ENCODE results near the gene PLRG1.
A peak's percentile ranks its signal among the peaks of the same experiment; 100 is the strongest.

The PLRG1 gene

DNA sequence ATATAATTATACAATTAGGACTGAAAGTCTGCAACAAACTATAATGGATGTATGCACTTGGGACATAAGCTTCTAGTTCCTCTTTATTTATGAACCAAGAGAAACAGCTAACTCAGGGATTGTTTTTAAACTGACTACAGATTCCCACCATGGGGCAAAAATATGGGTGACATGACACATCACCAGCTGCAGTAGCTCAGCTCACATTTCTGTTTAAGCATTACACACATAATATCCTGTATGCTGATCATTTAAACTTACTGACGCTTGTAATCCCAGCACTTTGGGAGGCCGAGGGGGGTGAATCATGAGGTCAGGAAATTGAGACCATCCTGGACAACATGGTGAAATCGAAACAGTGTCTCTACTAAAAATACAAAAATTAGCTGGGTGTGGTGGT lies 24.1 kb upstream of the PLRG1 start:
- DNase-seq (ENCODE audit: low read depth, low spot score) = no peak

GRCh38 chr4:154573190-154573870 lies 23.1 kb upstream of the PLRG1 start:
- DNase-seq (ENCODE audit: low read depth, low spot score) = no peak

- no peak for DNase-seq (ENCODE audit: low read depth, low spot score)
These were observed 19.4 kb upstream of the PLRG1 start for GRCh38 chr4:154569584-154569983.

- DNase-seq (ENCODE audit: low read depth, low spot score) = no peak
These were observed 18.8 kb upstream of the PLRG1 start for GRCh38 chr4:154569028-154569427.

- peak; percentile 53 for DNase-seq (ENCODE audit: low read depth, low spot score)
These were observed 16.5 kb upstream of the PLRG1 start for GRCh38 chr4:154566639-154567204.

GRCh38 chr4:154565704-154566103 lies 15.5 kb upstream of the PLRG1 start:
- no peak for DNase-seq (ENCODE audit: low read depth, low spot score)

- DNase-seq (ENCODE audit: low read depth, low spot score) = no peak
These were observed 14.1 kb upstream of the PLRG1 start for GRCh38 chr4:154564311-154564710.

GRCh38 chr4:154562697-154563254 lies 12.6 kb upstream of the PLRG1 start, which contains the start of gene FGB:
Gene FGB, plus strand, starts transcription at chr4:154563011. Its CDS starts 8 bp downstream, at chr4:154563019.
- no peak for DNase-seq (ENCODE audit: low read depth, low spot score)

DNA sequence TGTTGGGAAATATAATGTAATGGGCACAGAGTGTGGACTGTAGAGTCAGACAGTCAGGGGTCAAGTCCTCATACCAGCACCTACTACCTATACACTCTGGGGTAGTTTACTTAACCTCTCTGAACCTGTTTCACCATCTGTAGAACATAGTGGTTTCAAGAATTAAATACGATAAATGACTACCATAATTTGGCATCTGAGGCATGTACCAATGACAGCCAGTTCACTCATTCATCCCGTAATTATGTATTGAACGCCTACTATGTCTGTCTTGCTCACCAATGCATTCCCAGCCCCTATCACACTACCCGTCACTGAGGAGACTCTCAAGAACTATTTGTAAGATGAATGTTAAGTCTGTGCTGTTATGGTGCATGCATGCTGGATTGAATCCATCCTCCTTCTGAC lies 10.6 kb upstream of the PLRG1 start:
- DNase-seq (ENCODE audit: low read depth, low spot score) = peak; percentile 70

- DNase-seq (ENCODE audit: low read depth, low spot score) = no peak
These were observed 10.2 kb upstream of the PLRG1 start for GRCh38 chr4:154560419-154560801.

DNA sequence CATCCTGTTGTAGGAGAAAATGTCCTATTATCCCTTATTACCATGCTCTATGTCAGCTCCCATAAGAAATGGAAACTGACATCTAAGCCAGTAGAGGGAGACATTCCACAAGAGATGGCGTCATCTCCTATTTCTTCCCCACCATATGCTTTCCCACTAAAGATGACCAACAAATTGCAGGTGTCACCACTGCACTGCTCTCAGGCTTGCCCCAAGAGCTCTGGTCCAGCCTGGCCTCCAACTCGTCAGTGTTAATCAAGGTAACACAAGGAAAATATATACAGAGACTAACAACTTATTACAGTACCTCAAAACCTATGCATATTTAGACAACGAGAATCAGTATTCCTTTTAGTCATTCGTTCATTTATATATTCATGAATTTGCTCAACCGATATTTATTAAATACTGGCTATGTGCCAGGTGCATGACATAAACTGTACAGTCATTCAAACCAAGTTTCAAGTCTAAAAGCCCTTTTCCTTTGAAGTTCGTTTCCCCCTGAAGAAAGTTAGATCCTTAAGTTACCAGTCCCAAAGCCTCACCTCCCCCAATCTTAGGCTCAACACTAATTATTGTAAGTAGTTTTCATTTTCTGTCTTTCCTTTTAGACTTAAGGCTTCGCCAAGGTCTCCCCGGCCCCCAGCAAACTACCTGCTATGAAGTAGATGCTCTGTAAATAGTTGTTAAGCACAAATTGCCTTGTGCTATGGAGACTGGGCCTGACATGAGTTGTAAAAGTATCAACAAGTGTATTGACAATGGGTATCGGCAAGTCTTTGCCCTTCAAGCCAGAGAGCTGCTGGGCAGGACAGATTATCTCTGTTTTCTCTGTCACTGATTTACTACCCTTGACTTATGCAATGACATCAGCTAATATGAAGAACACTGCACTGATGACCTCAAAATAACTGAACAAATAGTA lies 9.6 kb upstream of the PLRG1 start:
- peak; percentile 75 for DNase-seq (ENCODE audit: low read depth, low spot score)

DNA sequence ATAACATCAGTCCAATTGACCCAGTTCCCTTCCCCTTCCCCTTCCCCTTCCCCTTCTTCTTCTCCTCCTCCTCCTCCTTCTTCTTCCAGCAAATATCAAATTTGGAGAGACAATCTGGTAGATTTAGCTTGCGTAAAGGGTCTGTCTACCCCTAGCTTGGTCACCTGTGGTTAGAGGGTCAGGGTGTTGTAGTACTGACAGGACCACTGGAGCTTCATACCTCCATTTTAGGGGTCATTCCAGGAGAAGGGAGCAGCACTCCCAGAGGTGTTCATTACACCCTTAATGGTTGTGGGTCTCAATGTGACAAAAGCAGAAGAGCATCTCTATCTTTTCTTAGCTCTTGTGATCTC lies 8.9 kb upstream of the PLRG1 start:
- DNase-seq (ENCODE audit: low read depth, low spot score) = no peak

DNA sequence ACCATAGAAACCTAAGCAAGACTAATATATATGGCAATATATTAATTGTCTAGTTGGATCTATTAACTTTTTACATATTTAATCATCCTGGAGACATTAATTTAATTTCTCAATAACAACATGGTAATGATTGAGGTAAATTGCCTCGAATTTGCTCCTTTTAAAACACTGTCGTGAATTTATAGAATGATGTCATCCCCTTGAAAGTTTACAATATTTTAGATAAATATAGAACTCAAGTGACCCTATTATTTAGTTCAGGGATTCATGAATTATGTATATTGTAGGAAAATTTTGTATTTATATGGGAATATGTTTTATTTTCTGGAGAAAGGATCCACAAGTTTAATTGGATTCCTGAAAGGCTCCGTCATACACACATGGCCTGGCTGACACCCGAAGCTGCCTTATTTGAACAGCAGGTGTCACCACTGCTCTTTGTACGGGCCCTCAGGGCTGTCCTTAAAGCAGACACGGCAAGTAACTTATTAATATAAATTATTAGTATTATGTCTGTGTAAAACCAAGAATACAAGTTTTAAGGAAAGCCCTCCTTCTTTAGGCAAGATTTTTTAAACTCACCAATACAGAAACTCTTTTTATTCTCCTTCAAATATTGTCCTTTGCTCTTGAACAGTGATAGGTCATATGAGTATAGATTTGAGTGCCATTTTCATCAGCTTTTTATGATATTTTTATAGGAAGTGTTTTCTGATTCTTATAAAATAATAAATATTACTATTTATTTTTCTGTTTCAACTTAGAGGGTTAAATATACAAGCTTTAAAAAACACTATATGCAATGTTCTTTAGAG lies 1.9 kb upstream of the PLRG1 start:
- DNase-seq (ENCODE audit: low read depth, low spot score) = peak; percentile 87

- DNase-seq (ENCODE audit: low read depth, low spot score) = no peak
These were observed 4.5 kb downstream of the PLRG1 start for GRCh38 chr4:154545689-154546088.

GRCh38 chr4:154542271-154542879 lies 7.8 kb downstream of the PLRG1 start:
- DNase-seq (ENCODE audit: low read depth, low spot score) = no peak

DNA sequence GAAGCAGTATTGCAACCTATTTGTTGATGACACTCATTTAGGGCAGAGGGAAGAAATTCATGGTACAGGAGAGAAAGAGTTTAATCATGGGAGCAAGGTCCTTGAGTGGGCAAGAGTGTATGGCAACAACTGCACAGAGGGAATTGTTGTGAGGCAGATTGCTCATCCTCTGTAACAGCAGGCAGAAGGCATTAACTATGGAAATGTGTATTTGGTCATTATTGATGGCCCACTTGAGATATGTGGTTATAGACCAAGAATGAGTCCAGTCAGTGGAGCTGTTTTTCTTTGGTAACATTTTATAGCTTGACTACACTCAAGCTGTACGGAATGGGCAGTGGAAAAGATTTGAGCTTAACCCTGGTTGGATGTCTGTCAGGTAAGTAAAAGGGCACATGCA lies 15.9 kb downstream of the PLRG1 start:
- DNase-seq (ENCODE audit: low read depth, low spot score) = no peak

DNA sequence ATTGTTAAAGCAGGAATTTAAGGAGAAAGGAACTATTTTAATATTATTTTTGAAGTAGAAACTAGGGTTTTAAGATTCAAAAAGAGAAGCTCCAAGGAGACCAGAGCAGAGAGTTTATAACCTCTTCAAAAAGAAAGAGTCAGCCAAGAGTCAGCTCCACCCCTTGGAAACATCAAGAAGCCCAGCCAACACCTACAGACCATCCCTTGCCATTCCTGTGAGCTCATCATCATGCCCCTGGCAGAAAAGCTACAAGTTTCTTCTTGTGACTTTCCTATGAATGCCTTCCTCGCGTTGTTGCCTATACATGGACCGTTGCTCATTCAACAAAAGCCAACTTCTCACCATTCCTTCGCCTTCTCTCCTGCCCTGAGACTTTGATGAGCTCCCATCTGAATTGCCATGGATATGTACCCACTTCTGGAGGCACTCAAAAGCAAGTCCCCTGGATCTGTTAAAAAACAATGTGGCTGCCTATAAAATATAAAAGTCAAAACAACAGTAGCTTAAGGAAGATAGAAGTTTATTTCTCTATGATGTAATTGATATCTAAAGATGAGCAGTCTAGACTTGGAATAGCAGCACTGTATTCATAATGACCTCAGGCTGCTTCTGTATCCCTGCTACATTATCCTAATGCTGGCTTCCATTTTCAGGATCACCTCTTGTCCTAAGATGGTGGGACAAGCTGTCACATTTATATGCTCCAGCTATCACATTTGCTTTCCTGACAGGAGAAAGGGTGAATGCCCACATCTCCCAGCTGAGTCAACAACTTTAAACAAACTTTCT lies 20.3 kb downstream of the PLRG1 start:
- peak; percentile 24 for DNase-seq (ENCODE audit: low read depth, low spot score)

- no peak for DNase-seq (ENCODE audit: low read depth, low spot score)
These were observed 21.3 kb downstream of the PLRG1 start for GRCh38 chr4:154528869-154529268.

DNA sequence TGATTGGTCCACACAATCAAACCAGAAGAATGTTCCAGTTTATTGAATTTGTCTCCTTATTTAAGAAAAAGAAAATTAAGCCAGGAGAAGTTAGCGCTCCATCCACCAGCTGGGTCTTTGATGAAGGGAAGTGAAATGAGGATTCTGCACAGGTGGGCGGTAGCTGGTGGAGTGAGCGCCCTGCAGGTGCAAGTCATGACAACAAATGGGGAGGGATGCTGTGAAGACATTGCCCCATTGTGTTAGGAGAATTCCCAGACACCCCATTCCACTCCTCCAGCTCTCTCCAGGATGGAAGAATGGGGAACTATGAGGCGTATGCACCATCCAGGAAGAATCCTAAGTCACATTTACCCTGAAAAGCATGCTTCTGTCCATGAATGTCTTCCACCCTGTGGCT lies 22.9 kb downstream of the PLRG1 start:
- no peak for DNase-seq (ENCODE audit: low read depth, low spot score)

- no peak for DNase-seq (ENCODE audit: low read depth, low spot score)
These were observed 24.0 kb downstream of the PLRG1 start for GRCh38 chr4:154526151-154526550.

Data from astrocyte of the hippocampus (primary cell).